Cardiac muscle cell (in vitro differentiated cells and primary cell): ENCODE data around the gene TEDC1. TPM values are rescaled to one million over a fixed set of nuclear protein-coding genes. Genes with fewer than 3 reads are reported as not detected.

ENCODE experiments used
- DNase-seq, 2 donors: peaks; one replicate each; pipeline versions ENCODE4 v3.0.0 to v3.0.0-alpha.2; 2010 to 2017; ENCODE audit warnings: low read depth in 1 of 2, low spot score in 1 of 2
- H3K27ac ChIP-seq: fragments of 200-600 bp; sonication (generic); 2 replicates; pipeline ENCODE4 v1.5.1; 2016
- H3K27me3 ChIP-seq: fragments of 200-600 bp; sonication (generic); 2 replicates; pipeline ENCODE4 v1.6.0; 2016; ENCODE audit warnings: control low read depth
- H3K36me3 ChIP-seq: fragments of 200-600 bp; sonication (generic); 2 replicates; pipeline ENCODE4 v1.5.1; 2016; ENCODE audit warnings: control low read depth
- H3K4me1 ChIP-seq: fragments of 200-600 bp; sonication (generic); 2 replicates; pipeline ENCODE4 v1.8.1; 2017; ENCODE audit warnings: low read depth, mild to moderate bottlenecking, mixed run types
- H3K4me3 ChIP-seq: fragments of 200-600 bp; sonication (generic); 2 replicates; pipeline ENCODE4 v1.5.1; 2016; ENCODE audit warnings: mild to moderate bottlenecking
- H3K9me3 ChIP-seq: fragments of 200-600 bp; sonication (generic); 2 replicates; pipeline ENCODE4 v1.5.1; 2017; ENCODE audit warnings: low read depth, mild to moderate bottlenecking, control low read depth
- polyA plus RNA-seq: library from polyadenylated mRNA; unstranded; fragments of >200 nt; fragmentation: Nextera tagmentation; extraction: Ambion mirVana; gene quantifications from 2 replicates; pipeline ENCODE4 v1.2.1, GENCODE V29; 2016
- total RNA-seq: library from RNA; depleted of rRNA; stranded (reverse); fragments of >200 nt; gene quantifications from 2 replicates; pipeline ENCODE4 v1.2.3, GENCODE V29; 2016
- TF ChIP-seq, protein P1 (sequence below): IDR thresholded peaks from 2 replicates; pipeline ENCODE4 v1.5.1; 2012; ENCODE audit warnings: low read depth, mild to moderate bottlenecking, low read length

The TEDC1 gene
- total and polyA plus RNA-seq, 2 experiments from 2014 or later = 27.4 to 33.0 TPM

DNA sequence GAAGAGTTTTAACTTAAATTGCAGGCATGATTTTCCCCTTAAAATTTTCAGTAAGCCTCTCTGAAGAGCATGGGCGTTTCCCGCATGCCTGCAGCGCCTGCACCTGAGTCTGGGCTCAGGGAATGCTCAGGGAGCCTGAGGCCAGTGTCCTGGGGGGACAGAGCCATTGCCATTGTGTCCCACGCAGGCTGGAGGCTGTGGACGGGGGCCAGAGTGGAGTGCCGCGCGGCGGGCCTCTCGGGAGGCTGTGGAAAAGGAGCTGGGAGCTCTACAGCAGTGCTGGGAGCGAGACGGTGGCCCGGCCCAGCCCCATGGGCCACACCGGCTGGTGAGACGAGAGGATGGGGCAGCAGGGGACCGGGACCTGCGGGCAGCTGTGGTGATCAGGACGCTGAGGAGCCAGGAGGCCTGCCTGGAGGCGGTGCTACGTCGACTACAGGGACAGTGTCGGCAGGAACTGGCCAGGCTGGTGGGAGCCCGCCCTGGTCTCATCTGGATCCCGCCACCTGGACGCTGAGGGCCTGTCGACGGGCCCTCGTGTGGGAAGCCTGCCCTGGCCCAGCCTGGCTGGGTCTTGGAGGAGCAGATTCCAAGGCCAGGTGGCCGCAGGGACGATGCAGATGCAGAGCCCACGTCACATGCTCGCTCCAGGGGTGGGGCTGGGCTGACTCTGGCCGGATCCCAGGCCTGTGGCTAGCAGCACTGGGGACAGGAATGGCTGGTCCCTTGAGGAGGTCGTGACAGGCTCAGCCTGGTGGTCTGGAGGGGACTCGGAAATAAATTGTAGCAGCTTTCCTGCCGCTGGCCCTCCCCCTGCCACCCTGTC lies 7.6 kb downstream of the TEDC1 start:
- Histone ChIP-seq H3K4me3 (no peak overlapping the region), H3K27ac (no peak overlapping the region), H3K9me3 (no peaks in the 10 kb centered on the region), H3K4me1 (no peaks in the 10 kb centered on the region), H3K36me3 (no peaks in the 10 kb centered on the region), H3K27me3 (no peaks in the 10 kb centered on the region)
- TF ChIP-seq, protein P1, sequence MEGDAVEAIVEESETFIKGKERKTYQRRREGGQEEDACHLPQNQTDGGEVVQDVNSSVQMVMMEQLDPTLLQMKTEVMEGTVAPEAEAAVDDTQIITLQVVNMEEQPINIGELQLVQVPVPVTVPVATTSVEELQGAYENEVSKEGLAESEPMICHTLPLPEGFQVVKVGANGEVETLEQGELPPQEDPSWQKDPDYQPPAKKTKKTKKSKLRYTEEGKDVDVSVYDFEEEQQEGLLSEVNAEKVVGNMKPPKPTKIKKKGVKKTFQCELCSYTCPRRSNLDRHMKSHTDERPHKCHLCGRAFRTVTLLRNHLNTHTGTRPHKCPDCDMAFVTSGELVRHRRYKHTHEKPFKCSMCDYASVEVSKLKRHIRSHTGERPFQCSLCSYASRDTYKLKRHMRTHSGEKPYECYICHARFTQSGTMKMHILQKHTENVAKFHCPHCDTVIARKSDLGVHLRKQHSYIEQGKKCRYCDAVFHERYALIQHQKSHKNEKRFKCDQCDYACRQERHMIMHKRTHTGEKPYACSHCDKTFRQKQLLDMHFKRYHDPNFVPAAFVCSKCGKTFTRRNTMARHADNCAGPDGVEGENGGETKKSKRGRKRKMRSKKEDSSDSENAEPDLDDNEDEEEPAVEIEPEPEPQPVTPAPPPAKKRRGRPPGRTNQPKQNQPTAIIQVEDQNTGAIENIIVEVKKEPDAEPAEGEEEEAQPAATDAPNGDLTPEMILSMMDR = no peak
- DNase-seq = no peak

DNA sequence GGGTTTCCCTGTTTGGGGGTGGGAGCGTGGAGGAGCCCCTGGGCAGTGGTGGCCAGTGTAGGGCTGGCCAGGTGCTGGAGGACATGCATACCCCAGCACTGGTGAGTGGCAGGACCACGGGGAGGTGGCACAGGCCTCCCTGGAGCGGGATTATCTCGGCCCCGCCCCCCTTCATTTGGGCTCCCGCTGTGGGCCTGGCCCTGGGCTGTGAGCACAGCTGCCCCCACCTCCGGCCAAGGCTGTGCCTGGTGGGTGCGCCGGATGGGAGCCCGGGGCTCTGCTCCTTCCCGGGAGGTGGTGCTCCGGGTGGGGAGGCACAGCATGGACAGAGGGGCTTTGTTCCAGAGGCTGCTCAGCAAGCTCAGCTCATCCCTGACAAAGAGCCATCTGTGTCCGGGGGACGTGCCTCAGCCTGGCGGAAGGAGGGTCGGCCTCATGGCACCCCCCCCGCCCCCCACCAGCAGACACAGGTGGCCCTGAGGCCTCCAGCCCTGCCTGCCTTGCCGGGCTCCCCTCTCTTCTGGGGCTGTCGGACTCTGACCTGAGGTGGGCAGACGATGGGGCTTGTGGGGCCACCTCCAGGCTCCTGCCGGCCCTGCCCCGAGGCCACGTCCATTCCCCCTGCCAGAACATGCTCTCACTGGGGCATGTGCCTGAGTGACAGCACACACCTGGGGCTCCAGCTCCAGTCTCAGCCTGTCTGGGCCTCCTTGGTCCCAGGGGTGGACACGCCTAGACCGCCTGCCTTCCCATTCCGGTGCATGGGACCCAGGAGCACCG lies 8.4 kb downstream of the TEDC1 start:
- Histone ChIP-seq H3K27ac (no peak overlapping the region), H3K9me3 (no peaks in the 10 kb centered on the region), H3K4me3 (no peak overlapping the region), H3K36me3 (no peaks in the 10 kb centered on the region), H3K4me1 (no peaks in the 10 kb centered on the region), H3K27me3 (no peaks in the 10 kb centered on the region)
- TF ChIP-seq, protein P1 = no peak
- no peak for DNase-seq

DNA sequence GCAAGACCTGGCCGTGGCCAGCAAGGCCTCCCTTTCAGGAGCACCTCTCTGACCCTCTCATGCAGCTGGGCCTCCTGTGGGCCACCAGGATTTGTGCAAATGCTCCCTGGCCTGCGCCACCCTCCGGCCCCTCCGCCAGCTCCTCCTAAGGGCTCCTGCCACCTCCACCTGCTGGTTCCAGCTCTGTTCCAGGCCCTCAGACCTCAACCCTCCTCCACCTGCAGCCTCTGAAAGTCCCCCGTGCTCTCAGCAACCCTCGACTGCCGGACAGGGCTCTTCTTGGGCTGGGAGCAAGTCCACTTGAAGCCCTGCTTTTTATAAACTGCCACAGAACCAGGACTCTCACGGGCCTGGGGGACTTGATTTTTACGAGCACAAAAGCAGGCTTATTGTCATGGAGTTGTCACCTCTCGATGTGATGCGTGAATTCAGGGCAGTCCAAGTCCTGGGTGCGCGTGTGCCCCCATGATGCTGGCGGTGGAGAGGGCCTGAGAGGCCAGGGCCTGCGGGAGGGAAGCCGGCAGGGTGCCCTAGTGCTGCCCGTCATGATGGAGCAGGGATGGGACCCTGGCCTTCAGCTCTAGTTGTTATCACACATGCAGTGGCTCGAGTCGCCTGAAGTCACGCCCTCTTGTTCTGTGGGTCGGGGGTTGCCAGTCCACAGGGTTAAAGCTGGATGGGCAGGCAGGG lies 9.1 kb downstream of the TEDC1 start:
- H3K4me3 ChIP-seq = no peak overlapping the region
- no peaks in the 10 kb centered on the region for H3K27me3 ChIP-seq
- no peaks in the 10 kb centered on the region for H3K36me3 ChIP-seq
- no peaks in the 10 kb centered on the region for H3K4me1 ChIP-seq
- DNase-seq = no peak
- H3K27ac ChIP-seq = peak overlapping the region; percentile 48
- TF ChIP-seq, protein P1 = no peak
- no peaks in the 10 kb centered on the region for H3K9me3 ChIP-seq

DNA sequence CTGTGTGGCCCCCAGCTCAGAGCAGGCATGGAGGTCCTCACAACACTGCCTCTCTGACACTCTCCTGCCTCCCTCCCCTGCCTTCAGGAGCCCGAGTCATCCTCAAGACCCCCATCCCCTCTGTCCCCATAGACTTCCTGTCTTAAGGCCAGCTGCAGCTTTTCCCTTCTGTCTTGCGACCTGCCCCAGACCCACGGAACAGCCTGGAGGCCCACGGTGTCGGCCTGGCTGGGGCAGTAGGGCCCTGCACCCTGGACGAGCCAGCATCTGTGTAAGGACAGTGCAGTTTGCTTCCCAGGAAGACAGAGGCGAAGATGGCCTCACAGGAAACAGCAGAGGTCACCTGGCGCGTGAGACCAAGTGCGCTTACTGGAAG lies 9.7 kb downstream of the TEDC1 start:
- no peak for DNase-seq
- H3K27ac ChIP-seq = no peak overlapping the region
- no peaks in the 10 kb centered on the region for H3K27me3 ChIP-seq
- TF ChIP-seq, protein P1 = no peak
- H3K4me1 ChIP-seq = no peaks in the 10 kb centered on the region
- H3K9me3 ChIP-seq = no peaks in the 10 kb centered on the region
- no peak overlapping the region for H3K4me3 ChIP-seq
- H3K36me3 ChIP-seq = no peaks in the 10 kb centered on the region

DNA sequence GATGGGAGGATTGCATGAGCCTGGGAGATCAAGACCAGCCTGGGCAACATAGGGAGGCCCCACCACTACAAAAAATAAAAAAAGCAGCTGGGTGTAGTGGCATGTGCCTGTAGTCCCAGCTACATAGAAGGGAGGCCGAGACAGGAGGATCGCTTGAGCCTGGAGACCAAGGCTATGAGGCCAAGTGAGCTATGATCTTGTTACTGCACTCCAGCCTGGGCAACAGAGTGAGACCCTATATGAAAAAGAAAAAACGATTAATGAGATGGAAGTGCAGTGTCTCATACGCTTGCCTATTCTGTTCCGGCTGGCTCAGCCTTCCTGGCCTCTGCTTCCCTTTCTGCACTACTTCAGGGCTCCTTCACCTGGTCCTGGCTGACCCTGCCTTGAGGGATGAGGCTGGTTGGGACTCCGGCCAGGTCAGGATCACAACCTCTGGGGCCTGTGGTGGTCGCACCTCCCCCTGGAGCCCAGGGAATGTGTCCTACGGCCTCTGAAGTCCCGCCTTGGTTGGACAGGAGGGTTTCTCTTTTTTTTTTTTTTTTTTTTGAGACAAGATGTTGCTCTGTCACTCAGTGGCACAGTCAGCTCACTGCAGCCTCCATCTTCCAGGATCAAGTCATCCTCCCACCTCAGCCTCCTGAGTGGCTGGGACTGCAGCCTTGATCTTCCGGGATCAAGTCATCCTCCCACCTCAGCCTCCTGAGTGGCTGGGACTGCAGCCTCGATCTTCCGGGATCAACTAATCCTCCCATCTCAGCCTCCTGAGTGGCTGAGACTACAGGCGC lies 10.7 kb downstream of the TEDC1 start:
- Histone ChIP-seq H3K27ac (no peak overlapping the region), H3K4me1 (no peaks in the 10 kb centered on the region), H3K27me3 (no peaks in the 10 kb centered on the region), H3K36me3 (no peaks in the 10 kb centered on the region), H3K9me3 (no peaks in the 10 kb centered on the region), H3K4me3 (no peak overlapping the region)
- TF ChIP-seq, protein P1 = no peak
- DNase-seq = no peak
